GM21526 (cell line): Measurements from ENCODE around the gene GLT1D1.

Source experiments
- ATAC-seq: cut with Tn5 transposase; IDR thresholded peaks from one replicate; pipeline ENCODE4 v1.9.1; 2021; ENCODE audit warnings: moderate library complexity; ENCODE audit not compliant: unreplicated experiment, low FRiP score

The GLT1D1 gene

GRCh38 chr12:128909653-128910052 lies 56.4 kb downstream of the GLT1D1 start:
- ATAC-seq, result no peak

- ATAC-seq, result no peak
Observed at GRCh38 chr12:128910629-128911028, 57.4 kb downstream of the GLT1D1 start.

GRCh38 chr12:128911861-128912260 lies 58.6 kb downstream of the GLT1D1 start:
- ATAC-seq, result no peak

- ATAC-seq, result peak; percentile 92
Observed at GRCh38 chr12:128914908-128915563, 61.8 kb downstream of the GLT1D1 start.

GRCh38 chr12:128916425-128916824 lies 63.1 kb downstream of the GLT1D1 start:
- ATAC-seq, result no peak

GRCh38 chr12:128918481-128919260 lies 65.4 kb downstream of the GLT1D1 start:
- no peak for ATAC-seq

- no peak for ATAC-seq
Observed at GRCh38 chr12:128920468-128920867, 67.2 kb downstream of the GLT1D1 start.

GRCh38 chr12:128928361-128928760 lies 75.1 kb downstream of the GLT1D1 start:
- no peak for ATAC-seq

- no peak for ATAC-seq
Observed at GRCh38 chr12:128929057-128929456, 75.8 kb downstream of the GLT1D1 start.

- no peak for ATAC-seq
Observed at GRCh38 chr12:128930606-128931005, 77.3 kb downstream of the GLT1D1 start.

GRCh38 chr12:128932521-128932920 lies 79.2 kb downstream of the GLT1D1 start:
- no peak for ATAC-seq

GRCh38 chr12:128933039-128933438 lies 79.8 kb downstream of the GLT1D1 start:
- no peak for ATAC-seq

- ATAC-seq, result no peak
Observed at GRCh38 chr12:128933926-128934325, 80.6 kb downstream of the GLT1D1 start.

- ATAC-seq, result no peak
Observed at GRCh38 chr12:128938886-128939285, 85.6 kb downstream of the GLT1D1 start.

- no peak for ATAC-seq
Observed at GRCh38 chr12:128940090-128940888, 87.0 kb downstream of the GLT1D1 start.

GRCh38 chr12:128940974-128941373 lies 87.7 kb downstream of the GLT1D1 start:
- no peak for ATAC-seq

GRCh38 chr12:128942960-128943477 lies 89.7 kb downstream of the GLT1D1 start:
- ATAC-seq, result no peak

GRCh38 chr12:128944956-128945355 lies 91.7 kb downstream of the GLT1D1 start:
- no peak for ATAC-seq

- no peak for ATAC-seq
Observed at GRCh38 chr12:128947209-128947608, 93.9 kb downstream of the GLT1D1 start.

GRCh38 chr12:128949086-128949485 lies 95.8 kb downstream of the GLT1D1 start:
- no peak for ATAC-seq

GRCh38 chr12:128951448-128951847 lies 98.2 kb downstream of the GLT1D1 start:
- ATAC-seq, result no peak
